WI38 (cell line): ENCODE data around the gene MED27.

ENCODE experiments used
- H3K4me3 ChIP-seq: 2 replicates; pipeline ENCODE4 v1.5.1; 2011; ENCODE audit warnings: low read depth, mild to moderate bottlenecking, control low read depth, low read length
- TF ChIP-seq, protein P1 (sequence below): IDR thresholded peaks from 2 replicates; pipeline ENCODE4 v1.5.1; 2012; ENCODE audit warnings: low read depth, mild to moderate bottlenecking, control low read depth, low read length

The MED27 gene

DNA sequence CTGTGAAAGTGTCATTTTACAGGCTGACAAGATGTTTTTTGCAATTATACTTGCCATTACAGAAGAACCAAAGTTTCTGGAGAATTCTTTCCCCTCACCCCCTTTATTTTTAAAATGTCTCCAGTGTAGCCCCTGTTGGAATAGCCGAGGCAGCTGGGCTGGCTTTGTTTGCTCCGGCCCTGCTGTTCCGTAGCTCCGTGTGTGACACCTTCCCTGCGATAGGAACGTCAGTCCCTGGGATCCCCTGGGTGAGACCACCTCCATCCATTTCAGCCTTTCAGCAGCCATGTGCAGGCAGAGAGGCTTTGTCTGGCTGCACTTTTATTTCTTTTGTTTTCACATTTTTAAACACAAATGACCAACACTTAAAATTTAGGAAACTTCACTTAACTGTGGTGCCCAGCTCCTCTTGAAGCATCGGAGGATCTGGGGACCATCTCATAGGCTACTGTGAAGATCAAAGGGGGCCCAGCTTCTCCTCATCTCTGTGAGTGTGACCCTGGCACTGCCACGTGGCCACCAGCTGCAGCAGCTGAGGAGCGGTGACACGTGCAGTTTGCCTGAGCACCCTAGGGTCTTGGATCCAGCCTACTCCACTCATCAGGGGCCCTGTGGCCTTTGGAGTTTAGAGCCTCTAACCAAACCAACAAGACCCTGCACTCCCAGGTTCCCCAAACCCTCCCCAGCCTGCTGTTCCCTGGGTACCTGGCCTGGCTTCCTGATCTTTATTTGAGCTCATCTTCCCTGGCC lies 214.0 kb downstream of the MED27 start:
- TF ChIP-seq, protein P1, sequence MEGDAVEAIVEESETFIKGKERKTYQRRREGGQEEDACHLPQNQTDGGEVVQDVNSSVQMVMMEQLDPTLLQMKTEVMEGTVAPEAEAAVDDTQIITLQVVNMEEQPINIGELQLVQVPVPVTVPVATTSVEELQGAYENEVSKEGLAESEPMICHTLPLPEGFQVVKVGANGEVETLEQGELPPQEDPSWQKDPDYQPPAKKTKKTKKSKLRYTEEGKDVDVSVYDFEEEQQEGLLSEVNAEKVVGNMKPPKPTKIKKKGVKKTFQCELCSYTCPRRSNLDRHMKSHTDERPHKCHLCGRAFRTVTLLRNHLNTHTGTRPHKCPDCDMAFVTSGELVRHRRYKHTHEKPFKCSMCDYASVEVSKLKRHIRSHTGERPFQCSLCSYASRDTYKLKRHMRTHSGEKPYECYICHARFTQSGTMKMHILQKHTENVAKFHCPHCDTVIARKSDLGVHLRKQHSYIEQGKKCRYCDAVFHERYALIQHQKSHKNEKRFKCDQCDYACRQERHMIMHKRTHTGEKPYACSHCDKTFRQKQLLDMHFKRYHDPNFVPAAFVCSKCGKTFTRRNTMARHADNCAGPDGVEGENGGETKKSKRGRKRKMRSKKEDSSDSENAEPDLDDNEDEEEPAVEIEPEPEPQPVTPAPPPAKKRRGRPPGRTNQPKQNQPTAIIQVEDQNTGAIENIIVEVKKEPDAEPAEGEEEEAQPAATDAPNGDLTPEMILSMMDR: no peak
- H3K4me3 ChIP-seq: no peak overlapping the region

DNA sequence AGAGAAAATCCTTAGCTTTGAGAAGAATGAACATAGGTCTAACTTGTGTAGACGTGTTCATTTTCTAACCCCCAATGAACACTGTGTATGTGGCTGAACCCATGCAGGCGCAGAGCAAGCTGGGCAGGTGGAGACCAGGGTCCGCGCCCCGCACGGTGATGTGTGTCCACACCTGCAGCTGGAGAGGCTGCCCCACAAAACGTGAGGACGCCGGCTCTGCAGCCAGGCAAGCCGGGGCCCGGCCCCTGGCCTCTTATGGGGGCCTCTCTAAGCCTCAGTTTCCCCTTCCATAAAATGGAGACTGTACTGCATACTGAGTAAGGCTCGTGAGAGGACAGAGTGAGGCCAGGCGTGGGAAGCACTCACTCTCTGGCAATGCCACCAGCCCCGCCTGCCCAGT lies 215.1 kb downstream of the MED27 start:
- TF ChIP-seq, protein P1: no peak
- no peak overlapping the region for H3K4me3 ChIP-seq

DNA sequence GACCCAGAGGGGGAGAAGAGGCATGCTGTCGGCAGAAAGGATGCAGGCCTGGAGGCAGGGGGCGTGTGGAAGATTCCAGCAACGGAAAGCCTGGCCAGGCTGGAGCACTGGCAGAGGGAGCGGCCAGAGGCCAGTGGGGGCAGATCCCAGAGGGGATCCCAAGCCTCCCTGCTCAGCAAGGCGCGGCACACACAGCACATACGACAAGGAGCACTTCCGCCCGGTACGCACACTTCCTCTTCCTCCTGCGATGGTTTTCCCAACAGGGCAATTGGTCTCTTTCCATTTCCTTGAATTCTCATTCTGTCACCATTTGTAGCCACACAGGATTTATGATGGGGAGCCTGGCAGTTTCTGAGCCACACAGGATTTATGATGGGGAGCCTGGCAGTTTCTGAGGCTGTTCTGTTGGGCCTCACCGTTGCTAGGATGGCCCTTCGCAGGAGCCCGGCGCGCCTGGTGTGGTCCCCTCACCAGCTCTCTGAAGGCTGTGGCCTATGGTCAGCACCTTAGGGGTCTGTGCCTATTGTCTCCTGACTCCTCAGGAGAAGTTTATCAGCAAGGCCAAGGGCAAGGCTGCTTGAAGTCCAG lies 216.3 kb downstream of the MED27 start:
- TF ChIP-seq, protein P1: no peak
- H3K4me3 ChIP-seq: no peak overlapping the region

DNA sequence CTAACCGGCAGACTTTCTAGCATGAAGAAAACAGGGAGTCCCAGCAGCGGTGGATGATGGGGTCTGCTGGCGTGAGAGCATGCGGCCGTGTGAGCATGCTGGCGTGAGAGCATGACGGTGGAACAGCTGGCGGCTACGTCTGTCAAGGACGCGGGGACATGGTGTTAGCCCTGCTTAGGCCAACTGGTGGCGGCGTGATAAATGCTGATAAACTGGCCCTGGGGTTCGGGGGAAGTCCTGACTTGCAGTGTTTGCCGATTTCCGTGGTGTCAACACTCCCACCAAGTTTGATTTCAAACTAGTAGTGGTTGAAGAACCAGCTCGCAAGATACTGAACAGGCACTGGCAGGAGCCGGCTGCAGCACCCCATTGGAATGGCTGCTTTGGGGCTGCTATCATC lies 217.4 kb downstream of the MED27 start:
- TF ChIP-seq, protein P1: no peak
- no peak overlapping the region for H3K4me3 ChIP-seq

DNA sequence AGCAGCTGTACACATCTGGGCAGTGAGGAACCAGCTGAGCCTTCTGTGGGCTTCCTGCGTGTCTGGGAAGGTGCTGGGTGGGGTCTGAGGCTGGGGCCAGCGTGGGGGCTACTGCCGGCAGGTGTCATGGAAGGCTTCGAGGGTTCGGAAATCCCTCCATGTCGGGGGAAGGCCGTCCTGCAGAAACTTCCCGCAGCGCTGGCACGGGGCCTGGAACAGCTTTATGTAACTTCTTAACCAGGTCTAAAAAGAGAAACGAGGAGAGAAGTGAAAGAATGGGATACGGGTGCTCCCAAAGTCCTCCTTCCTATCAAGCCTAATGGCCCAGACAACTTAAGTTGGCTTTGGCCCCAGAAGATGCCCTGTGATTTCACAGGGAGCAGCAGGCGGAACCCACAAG lies 219.2 kb downstream of the MED27 start:
- TF ChIP-seq, protein P1: no peak
- no peak overlapping the region for H3K4me3 ChIP-seq

DNA sequence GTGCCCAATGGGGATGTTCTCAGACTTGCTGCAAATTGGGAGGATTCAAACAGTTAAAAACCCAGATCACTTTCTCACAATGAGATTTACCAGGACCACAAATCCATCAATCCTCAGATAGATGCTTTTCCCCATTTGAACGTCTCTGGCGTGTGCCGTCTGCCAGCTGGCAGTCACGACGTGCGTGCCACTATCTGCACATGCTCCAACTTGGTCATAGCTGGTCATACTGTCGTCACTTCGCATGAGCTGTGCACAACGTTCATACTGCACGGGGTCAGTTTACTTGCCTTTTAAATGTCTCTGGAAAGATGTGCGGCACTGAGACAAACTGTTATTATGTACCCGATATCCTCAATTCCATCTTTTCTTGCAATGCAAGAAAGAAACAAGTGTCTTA lies 221.5 kb downstream of the MED27 start:
- no peak overlapping the region for H3K4me3 ChIP-seq
- TF ChIP-seq, protein P1: no peak

DNA sequence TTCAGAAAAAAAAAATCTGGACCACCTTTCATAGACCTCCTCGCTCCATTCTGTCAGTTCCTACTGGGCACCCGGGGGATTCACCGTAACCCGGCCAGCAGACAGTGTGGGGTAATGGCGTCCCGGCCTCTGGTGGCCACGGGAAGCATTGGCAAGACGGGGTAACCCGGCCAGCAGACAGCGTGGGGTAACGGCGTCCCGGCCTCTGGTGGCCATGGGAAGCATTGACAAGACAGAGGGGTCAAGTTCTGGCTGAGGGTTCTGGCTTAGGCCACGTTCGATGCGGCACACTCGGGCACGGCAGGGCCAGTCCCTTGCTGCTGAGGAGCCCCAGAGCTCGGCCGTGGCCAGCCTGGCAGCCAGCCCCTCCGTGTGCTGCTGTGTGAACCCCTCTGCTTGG lies 223.6 kb downstream of the MED27 start:
- TF ChIP-seq, protein P1: no peak
- no peak overlapping the region for H3K4me3 ChIP-seq
